Activated CD4-positive, alpha-beta T cell treated with anti-CD3 and anti-CD28 coated beads, Interleukin-2, amount 50 U/mL, for 24 hours (primary cell): ENCODE measurements around the gene JAK2.

Source experiments
- DNase-seq, 2 donors: peaks; one replicate each; pipeline ENCODE4 v3.0.0-alpha.2; 2020; ENCODE audit warnings: low read depth in 1 of 2, low spot score in 1 of 2

The JAK2 gene

DNA sequence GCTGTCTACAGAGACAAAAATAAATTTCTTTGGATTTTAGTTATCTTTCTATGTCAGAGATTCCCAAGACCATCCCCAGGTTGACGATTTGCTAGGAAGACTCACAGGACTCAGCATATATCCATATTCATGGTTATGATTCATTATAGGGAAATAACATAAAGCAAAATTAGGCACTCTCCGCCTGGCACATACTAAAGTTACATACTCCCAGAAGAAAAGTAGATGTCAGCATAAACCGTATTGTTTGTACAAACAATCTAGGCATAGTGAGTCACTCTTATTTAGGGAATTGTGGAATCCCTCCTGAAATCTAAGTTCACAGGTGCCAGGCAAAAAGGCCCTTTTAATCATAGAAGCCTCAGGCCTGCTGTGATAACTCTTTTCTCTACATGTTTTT, 137.4 kb downstream of the JAK2 start:
- DNase-seq: no peak

DNA sequence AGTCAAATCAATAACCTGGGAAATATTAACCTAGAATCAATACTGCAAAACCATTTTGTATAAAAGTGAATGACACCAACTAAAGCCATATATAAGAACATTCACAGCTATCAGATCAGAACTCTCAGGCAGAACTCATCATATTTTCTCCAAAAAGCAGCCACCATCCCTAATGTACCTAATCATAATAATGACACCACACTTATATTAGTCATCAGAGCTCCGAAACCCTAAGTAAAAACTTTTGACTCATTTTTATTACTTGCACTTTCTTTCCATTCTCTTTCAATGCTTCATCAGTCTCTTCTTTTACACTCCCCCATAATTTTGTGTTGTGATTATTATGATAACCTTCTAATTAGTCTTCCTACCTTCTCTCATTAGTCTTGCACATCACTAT, 155.1 kb downstream of the JAK2 start:
- DNase-seq: no peak

DNA sequence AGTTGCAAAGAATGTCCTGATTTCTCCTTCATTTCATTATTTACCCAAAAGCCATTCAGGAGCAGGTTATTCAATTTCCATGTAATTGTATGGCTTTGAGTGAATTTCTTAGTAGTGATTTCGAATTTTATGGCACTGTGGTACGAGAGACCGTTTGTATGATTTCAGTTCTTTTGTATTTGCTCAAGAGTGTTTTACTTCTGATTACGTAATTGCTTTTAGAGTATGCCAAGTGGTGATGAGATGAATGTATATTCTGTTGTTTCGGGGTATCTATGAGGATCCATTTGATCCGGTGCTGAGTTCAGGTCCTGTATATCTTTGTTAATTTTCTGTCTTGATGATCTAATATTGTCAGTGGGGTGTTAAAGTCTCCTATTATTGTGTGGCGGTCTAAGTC, 159.1 kb downstream of the JAK2 start:
- DNase-seq: no peak

- DNase-seq: no peak
These were observed 161.2 kb downstream of the JAK2 start for GRCh38 chr9:5146241-5146640.
